Fibroblast of the aortic adventitia (primary cell): ENCODE results near the gene FIBP. TPM values are rescaled to one million over a fixed set of nuclear protein-coding genes. Genes with fewer than 3 reads are reported as not detected.
A peak's percentile ranks its signal among the peaks of the same experiment; 100 is the strongest.

Source experiments
- DNase-seq: peaks from one replicate; pipeline ENCODE4 v3.0.0-alpha.2; 2010; ENCODE audit warnings: low read depth
- H3K4me3 ChIP-seq: 2 replicates; pipeline ENCODE4 v1.5.1; 2011; ENCODE audit warnings: low read depth, mild to moderate bottlenecking, control low read depth, low read length, moderate library complexity
- total RNA-seq: library from RNA; depleted of rRNA; stranded (reverse); fragments of >200 nt; gene quantifications from 2 replicates; pipeline ENCODE4 v1.2.3, GENCODE V29; 2012; ENCODE audit warnings: low replicate concordance
- TF ChIP-seq, protein P1 (sequence below): IDR thresholded peaks from 2 replicates; pipeline ENCODE4 v1.5.1; 2011; ENCODE audit warnings: mild to moderate bottlenecking, low read length, control low read depth, inconsistent platforms; ENCODE audit not compliant: insufficient read depth

FIBP gene
- total RNA-seq, 1 donor: 157 TPM

DNA sequence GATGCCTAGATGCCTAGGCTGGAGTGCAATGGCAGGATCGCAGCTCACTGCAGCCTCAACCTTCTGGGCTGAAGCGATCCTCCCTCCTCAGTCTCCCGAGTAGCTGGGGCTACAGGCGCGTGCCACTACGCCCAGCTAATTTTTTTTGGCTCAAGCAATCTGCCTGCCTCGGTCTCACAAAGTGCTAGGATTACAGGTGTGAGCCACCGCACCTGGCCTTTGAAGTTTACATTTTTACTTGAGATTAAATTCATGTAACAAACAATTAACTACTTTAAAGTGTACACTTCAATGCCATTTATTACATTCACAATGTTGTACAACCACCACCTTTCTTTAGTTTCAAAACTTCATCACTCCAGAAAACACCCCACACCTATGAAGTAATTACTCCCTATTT is 15.4 kb upstream of the FIBP start:
- no peak for DNase-seq
- TF ChIP-seq, protein P1, sequence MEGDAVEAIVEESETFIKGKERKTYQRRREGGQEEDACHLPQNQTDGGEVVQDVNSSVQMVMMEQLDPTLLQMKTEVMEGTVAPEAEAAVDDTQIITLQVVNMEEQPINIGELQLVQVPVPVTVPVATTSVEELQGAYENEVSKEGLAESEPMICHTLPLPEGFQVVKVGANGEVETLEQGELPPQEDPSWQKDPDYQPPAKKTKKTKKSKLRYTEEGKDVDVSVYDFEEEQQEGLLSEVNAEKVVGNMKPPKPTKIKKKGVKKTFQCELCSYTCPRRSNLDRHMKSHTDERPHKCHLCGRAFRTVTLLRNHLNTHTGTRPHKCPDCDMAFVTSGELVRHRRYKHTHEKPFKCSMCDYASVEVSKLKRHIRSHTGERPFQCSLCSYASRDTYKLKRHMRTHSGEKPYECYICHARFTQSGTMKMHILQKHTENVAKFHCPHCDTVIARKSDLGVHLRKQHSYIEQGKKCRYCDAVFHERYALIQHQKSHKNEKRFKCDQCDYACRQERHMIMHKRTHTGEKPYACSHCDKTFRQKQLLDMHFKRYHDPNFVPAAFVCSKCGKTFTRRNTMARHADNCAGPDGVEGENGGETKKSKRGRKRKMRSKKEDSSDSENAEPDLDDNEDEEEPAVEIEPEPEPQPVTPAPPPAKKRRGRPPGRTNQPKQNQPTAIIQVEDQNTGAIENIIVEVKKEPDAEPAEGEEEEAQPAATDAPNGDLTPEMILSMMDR: no peak
- H3K4me3 ChIP-seq: no peak overlapping the region

DNA sequence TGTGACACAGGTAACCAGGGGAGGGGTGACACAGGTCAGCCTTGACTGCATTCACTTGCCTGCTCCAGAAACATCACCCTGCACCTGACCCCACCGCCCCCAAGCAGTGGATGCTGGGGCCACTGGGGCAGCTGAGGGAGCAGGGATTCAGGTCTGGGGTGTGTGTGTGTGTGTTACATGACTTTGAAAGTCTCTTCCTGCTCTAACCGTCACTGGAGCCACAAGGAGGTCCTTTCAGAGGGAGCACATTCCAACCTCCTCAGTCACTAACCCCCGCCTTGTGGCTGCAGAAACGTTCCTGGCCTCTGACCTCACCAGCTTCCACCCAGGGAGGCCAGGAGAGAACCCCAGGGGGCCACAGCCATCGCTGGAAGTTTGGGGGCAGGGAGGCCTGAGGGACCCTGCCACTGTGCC is 14.8 kb upstream of the FIBP start:
- peak; percentile 69 for DNase-seq
- H3K4me3 ChIP-seq: no peak overlapping the region
- TF ChIP-seq, protein P1: no peak

- no peak overlapping the region for H3K4me3 ChIP-seq
- DNase-seq: no peak
- TF ChIP-seq, protein P1: no peak
Observed at GRCh38 chr11:65900899-65901180, 12.6 kb upstream of the FIBP start.

GRCh38 chr11:65900125-65900898 is 12.0 kb upstream of the FIBP start, which contains the start of gene FOSL1:
FOSL1 (minus strand) TSS chr11:65900388; CDS start chr11:65900339, 49 bp downstream.
- peak; percentile 93 for DNase-seq
- TF ChIP-seq, protein P1: no peak
- peak within 1 kb of the TSS; percentile 87 for H3K4me3 ChIP-seq

GRCh38 chr11:65899356-65900124 is 11.3 kb upstream of the FIBP start:
- DNase-seq: peak; percentile 65
- TF ChIP-seq, protein P1: no peak

DNA sequence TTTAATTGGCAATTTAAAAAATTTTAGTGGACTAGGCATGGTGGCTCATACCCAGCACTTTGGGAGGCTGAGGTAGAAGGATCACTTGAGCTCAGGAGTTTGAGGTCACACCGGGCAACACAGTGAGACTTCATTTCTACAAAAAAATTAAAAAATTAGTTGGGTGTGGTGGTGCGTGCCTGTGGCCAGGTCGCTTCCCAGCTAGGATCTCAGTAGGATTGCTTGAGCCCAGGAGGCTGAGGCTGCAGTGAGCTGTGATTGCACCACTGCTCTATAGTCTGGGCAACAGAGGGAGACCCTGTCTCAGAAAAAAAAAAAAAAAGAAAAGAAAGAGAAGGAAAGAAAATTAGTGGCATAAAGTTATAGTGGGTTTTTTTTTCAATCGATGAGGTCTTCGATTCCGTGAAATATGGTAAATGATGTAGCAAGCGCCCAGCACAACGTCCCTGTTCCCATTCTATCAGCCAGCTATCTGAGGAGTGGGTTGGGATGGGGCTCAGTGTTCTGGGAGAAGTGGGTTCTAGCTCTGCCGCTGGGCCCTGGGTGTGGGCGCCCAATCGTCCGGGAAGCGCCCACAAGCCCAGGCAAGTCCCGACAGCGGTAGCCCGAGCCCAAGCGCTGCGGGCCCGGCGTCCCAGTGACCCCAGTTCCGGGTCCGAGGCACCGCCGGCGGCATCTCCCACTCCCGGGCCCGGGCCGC is 10.5 kb upstream of the FIBP start:
- peak; percentile 58 for DNase-seq
- H3K4me3 ChIP-seq: peak overlapping the region; percentile 87
- TF ChIP-seq, protein P1: no peak

More at GRCh38 chr11:65899356-65900124, 11.3 kb upstream of the FIBP start:
- peak overlapping the region; percentile 87 for H3K4me3 ChIP-seq
